HG02798 (cell line): Measurements from ENCODE around the gene ZEB1.

Experiments
- ATAC-seq: cut with Tn5 transposase; IDR thresholded peaks from one replicate; pipeline ENCODE4 v1.9.1; 2021; ENCODE audit warnings: mild to moderate bottlenecking; ENCODE audit not compliant: unreplicated experiment, poor library complexity

Gene ZEB1

GRCh38 chr10:31477584-31477983 lies 158.6 kb downstream of the ZEB1 start:
- no peak for ATAC-seq

- no peak for ATAC-seq
Measured at GRCh38 chr10:31479752-31480151, 160.7 kb downstream of the ZEB1 start.

GRCh38 chr10:31483546-31483945 lies 164.5 kb downstream of the ZEB1 start:
- no peak for ATAC-seq

- no peak for ATAC-seq
Measured at GRCh38 chr10:31484431-31485135, 165.6 kb downstream of the ZEB1 start.

- ATAC-seq = no peak
Measured at GRCh38 chr10:31490858-31491504, 172.0 kb downstream of the ZEB1 start.

- ATAC-seq = no peak
Measured at GRCh38 chr10:31507427-31507826, 188.4 kb downstream of the ZEB1 start.

- no peak for ATAC-seq
Measured at GRCh38 chr10:31508234-31508633, 189.2 kb downstream of the ZEB1 start.

- ATAC-seq = no peak
Measured at GRCh38 chr10:31508882-31509281, 189.9 kb downstream of the ZEB1 start.

GRCh38 chr10:31509989-31510388 lies 191.0 kb downstream of the ZEB1 start:
- ATAC-seq = no peak

- no peak for ATAC-seq
Measured at GRCh38 chr10:31515116-31515515, 196.1 kb downstream of the ZEB1 start.

GRCh38 chr10:31515819-31516402 lies 196.9 kb downstream of the ZEB1 start:
- ATAC-seq = no peak

GRCh38 chr10:31520986-31521831 lies 202.2 kb downstream of the ZEB1 start:
- ATAC-seq = no peak

GRCh38 chr10:31522820-31523219 lies 203.8 kb downstream of the ZEB1 start:
- ATAC-seq = no peak

GRCh38 chr10:31524460-31524859 lies 205.4 kb downstream of the ZEB1 start:
- no peak for ATAC-seq

GRCh38 chr10:31526178-31526577 lies 207.2 kb downstream of the ZEB1 start:
- ATAC-seq = no peak

GRCh38 chr10:31526681-31527080 lies 207.7 kb downstream of the ZEB1 start:
- no peak for ATAC-seq

GRCh38 chr10:31528831-31529230 lies 209.8 kb downstream of the ZEB1 start:
- no peak for ATAC-seq

GRCh38 chr10:31536302-31536701 lies 217.3 kb downstream of the ZEB1 start:
- no peak for ATAC-seq

- no peak for ATAC-seq
Measured at GRCh38 chr10:31549896-31550295, 230.9 kb downstream of the ZEB1 start.

- ATAC-seq = no peak
Measured at GRCh38 chr10:31554556-31554955, 235.5 kb downstream of the ZEB1 start.

- no peak for ATAC-seq
Measured at GRCh38 chr10:31557854-31558253, 238.8 kb downstream of the ZEB1 start.
